Motor neuron (in vitro differentiated cells): ENCODE measurements around the gene PRIM1. TPM values are rescaled to one million over a fixed set of nuclear protein-coding genes. Genes with fewer than 3 reads are reported as not detected.
"Not testable (repeated sequence)": the region's sequence is repeated elsewhere in the genome, so short reads cannot be mapped to it uniquely, and the experiment has no call there.

Source experiments
- ATAC-seq, 8 experiments: fragments of 200-7000 bp; cut with Tn5 transposase; replicated peaks in 6 of 8; 2 replicates each; pipeline ENCODE4 v1.8.0; 2021; ENCODE audit warnings: mild to moderate bottlenecking in 8 of 8, moderate library complexity in 8 of 8
- H3K27ac ChIP-seq, 2 donors: fragments of 250-450 bp; sonication (Bioruptor Pico); 2 replicates each; pipeline ENCODE4 v1.9.0; 2021; ENCODE audit warnings: antibody characterized with exemption in 2 of 2, mild to moderate bottlenecking in 2 of 2, moderate library complexity in 1 of 2
- H3K4me1 ChIP-seq, 2 donors: fragments of 250-450 bp; sonication (Bioruptor Pico); replicated peaks in 1 of 2; 2 replicates each; pipeline ENCODE4 v1.6.1; 2021; ENCODE audit warnings: antibody characterized with exemption in 2 of 2, mild to moderate bottlenecking in 2 of 2, moderate library complexity in 1 of 2
- H3K4me3 ChIP-seq, 5 donors: fragments of 250-450 bp; sonication (Bioruptor Pico); 2 replicates each; pipeline ENCODE4 v1.9.0; 2021; ENCODE audit warnings: antibody characterized with exemption in 5 of 5, mild to moderate bottlenecking in 5 of 5, moderate library complexity in 4 of 5
- WGBS, 10 experiments: fragments of 450-650 bp; shearing (Covaris generic); methylation state at CpG; one replicate each; pipeline ENCODE4 v1.0.0; 2022; 5-methylcytosine and 5-hydroxymethylcytosine counted together
- in situ Hi-C, 9 experiments: fragments of 400-800 bp; cut with MboI; loops; one replicate each; pipeline ENCODE4 v1.15.0; 2021; ENCODE audit warnings: low sequenced_read_pairs in 9 of 9, low pct_unique_long_range_greater_than_20kb in 2 of 9; ENCODE audit not compliant: unreplicated experiment in 9 of 9
- total RNA-seq, 8 experiments: library from RNA; unstranded; fragments of 300-600 nt; gene quantifications; 2 replicates each; pipeline versions ENCODE4 v1.2.3 to v1.2.4, GENCODE V29; 2022

PRIM1 gene
- total RNA-seq, 8 experiments from 2014 or later, result 2.7 to 33.1 (median 18.7) TPM

- WGBS, 10 experiments, result 60 to 100% (median 80%) methylated on average over 1 to 5 of the region's 5 CpGs; no CpG with 5 or more reads in 3 of the 10 experiments
- ATAC-seq, in situ Hi-C loops, H3K4me3 ChIP-seq, H3K4me1 ChIP-seq, H3K27ac ChIP-seq: not testable (repeated sequence)
These were observed 47.6 kb downstream of the PRIM1 start for GRCh38 chr12:56704522-56704921.

- H3K27ac ChIP-seq, result no peak overlapping the region
- peak in 3 of 8 experiments; percentile 73 to 87 (median 81) for ATAC-seq
- in situ Hi-C loops, result no loop called here
- WGBS, 10 experiments, result 0 to 90% (median 49%) methylated on average over 1 to 3 of the region's 3 CpGs; no CpG with 5 or more reads in 2 of the 10 experiments
- no peak overlapping the region for H3K4me3 ChIP-seq
- peaks cover 0 to 5% of the 10 kb centered on the region in 2 donors for H3K4me1 ChIP-seq
These were observed 53.0 kb downstream of the PRIM1 start for GRCh38 chr12:56699020-56699661.

- ATAC-seq, result peak in 3 of 8 experiments; percentile 36 to 72 (median 60)
- Histone ChIP-seq H3K4me3 (no peak overlapping the region), H3K27ac (no peak overlapping the region), H3K4me1 (peaks cover 0 to 5% of the 10 kb centered on the region in 2 donors)
- 22 to 100% (median 86%) methylated on average over 1 to 2 of the region's 2 CpGs for WGBS, 10 experiments
- in situ Hi-C loops, result no loop called here
These were observed 56.6 kb downstream of the PRIM1 start for GRCh38 chr12:56695327-56696101.

DNA sequence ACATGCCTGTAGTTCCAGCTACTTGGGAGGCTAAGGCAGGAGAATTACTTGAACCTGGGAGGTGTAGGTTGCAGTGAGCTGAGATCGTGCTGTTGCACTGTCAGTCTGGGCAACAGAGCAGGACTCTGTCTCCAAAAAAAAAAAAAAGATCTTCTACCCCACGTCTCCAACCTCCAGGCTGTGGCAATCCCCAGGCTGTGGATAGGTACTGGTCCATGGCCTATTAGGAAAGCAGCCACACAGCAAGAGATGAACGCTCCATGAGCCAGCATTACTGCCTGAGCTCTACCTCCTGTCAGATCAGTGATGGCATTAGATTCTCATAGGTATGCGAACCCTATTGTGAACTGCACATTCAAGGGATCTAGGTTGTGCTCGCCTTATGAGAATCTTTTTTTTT lies 58.0 kb downstream of the PRIM1 start:
- in situ Hi-C loops, result no loop called here
- Histone ChIP-seq H3K4me3 (no peak overlapping the region), H3K4me1 (peaks cover 4 to 5% of the 10 kb centered on the region in 2 donors), H3K27ac (no peak overlapping the region)
- WGBS, 10 experiments, result 0 to 100% (median 68%) methylated on average over 1 to 2 of the region's 5 CpGs; no CpG with 5 or more reads in 3 of the 10 experiments
- no peak for ATAC-seq

DNA sequence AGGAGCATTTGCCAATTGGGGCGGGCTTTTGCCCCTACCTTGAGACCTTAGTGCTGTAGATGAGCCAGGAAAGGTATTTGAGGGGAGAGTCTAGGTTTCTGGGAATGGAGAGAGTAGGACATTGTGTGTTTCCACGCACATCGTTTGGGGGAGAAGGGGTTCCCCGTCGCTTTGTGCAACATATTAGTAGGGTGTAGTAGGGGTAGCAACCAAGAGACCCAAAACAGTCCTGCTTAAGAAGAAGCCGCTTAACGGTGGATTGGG lies 63.3 kb downstream of the PRIM1 start:
- in situ Hi-C loops, result no loop called here
- Histone ChIP-seq H3K27ac (peak overlapping the region; percentile 96 to 97), H3K4me3 (peak overlapping the region; percentile 37 to 73 (median 54)), H3K4me1 (peaks cover 11 to 31% of the 10 kb centered on the region in 2 donors)
- no peak for ATAC-seq
- 0 to 23% (median 0%) methylated on average over 1 to 7 of the region's 7 CpGs; no CpG with 5 or more reads in 2 of the 10 experiments for WGBS, 10 experiments

DNA sequence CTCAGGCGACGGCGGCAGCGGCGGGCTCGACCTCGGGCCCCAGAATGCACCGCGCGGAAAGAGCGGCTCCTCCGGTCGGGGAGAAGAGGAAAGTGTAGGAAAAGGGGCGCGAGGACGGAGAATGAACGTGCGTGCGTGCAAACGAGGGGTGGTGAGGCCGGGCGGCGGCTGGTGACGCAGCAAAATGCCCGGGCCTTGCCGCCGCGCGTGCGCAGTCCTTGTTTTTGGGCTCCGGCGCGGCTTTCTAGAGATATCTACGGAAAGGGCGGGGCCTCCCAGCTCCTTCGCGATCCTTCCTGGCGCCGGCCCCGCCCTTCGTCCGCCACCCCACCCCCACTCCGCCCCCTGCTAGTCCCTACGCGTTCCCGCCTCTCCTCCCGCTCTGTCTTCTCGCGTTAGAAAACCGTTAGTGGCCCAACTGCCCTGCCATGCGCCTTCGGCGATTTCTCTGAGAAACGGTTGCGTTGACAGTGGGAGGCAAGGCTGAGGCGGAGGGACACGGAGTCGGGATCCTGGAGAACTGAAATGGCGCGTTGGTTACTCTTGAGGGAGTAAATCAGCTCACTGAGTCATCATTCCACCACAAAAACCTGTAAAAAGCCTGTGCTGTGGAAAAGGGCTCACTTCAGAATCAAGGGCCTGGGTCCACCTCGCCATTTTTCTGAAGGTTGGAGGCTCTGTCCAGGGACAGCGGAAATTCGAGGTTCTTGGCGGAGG lies 63.8 kb downstream of the PRIM1 start, which contains the start of gene PTGES3:
TSS of gene PTGES3 (minus strand) at position 156 of the 717 bp plus-strand sequence. CDS start 285 bp downstream, outside the sequence.
- peak within 1 kb of the TSS; percentile 96 to 97 for H3K27ac ChIP-seq
- peak within 1 kb of the TSS; percentile 56 to 79 (median 73) for H3K4me3 ChIP-seq
- H3K4me1 ChIP-seq, result peaks cover 11 to 31% of the 10 kb centered on the region in 2 donors
- in situ Hi-C loops, result no loop called here
- WGBS, 10 experiments, result 0 to 2% (median 0%) methylated on average over 1 to 12 of the region's 64 CpGs; no CpG with 5 or more reads in 4 of the 10 experiments
- ATAC-seq, result peak; percentile 73 to 92 (median 88)

DNA sequence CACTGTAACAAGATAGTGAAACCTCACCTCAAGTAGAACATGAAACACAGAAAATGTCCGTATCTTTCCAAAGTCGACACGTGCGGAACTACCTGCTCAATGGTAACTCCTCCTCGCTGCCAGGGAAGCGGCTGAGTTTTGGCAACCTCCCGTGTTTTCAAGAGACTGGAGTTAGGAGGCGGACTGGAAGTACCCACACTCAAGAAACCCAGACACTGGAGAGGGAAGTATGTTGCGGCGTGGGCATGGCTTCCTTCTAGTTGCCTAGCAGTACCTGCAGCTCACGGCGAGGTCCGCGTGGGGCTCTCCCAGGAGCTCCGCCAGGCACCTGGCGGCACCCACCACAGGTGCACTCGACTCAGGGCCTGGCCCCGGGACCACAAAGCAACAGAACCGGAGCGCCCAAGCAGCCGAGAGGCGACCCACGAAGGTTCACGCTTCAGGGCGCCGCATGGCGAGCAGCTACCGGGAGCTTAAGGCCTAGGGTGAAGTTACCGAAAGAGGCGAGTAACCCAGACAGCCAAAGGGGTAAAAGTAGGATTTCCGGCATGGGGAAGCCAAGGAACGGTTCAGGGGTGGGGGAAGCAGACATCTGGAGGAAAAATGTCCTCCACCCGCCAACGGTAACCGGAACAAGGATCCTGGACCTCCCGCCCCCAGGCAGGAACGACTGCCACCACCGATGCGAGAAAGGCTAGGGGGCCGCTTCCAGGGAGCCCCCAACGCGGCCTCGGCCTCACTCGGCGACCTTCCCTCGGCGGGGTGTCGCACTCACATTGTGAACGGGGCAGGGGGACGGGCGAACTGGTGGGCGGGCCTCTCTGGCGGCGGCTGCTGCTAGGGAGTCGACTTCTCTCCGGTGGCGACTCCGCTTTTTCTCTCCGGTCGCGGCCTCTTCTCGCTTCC lies 64.6 kb downstream of the PRIM1 start:
- Histone ChIP-seq H3K4me3 (peak overlapping the region; percentile 56 to 79 (median 73)), H3K27ac (peak overlapping the region; percentile 91 to 96), H3K4me1 (peaks cover 14 to 31% of the 10 kb centered on the region in 2 donors)
- ATAC-seq, result peak; percentile 0 to 29 (median 4)
- in situ Hi-C loops, result no loop called here
- WGBS, 10 experiments, result 0 to 1% (median 0%) methylated on average over 4 to 14 of the region's 62 CpGs; no CpG with 5 or more reads in 4 of the 10 experiments

DNA sequence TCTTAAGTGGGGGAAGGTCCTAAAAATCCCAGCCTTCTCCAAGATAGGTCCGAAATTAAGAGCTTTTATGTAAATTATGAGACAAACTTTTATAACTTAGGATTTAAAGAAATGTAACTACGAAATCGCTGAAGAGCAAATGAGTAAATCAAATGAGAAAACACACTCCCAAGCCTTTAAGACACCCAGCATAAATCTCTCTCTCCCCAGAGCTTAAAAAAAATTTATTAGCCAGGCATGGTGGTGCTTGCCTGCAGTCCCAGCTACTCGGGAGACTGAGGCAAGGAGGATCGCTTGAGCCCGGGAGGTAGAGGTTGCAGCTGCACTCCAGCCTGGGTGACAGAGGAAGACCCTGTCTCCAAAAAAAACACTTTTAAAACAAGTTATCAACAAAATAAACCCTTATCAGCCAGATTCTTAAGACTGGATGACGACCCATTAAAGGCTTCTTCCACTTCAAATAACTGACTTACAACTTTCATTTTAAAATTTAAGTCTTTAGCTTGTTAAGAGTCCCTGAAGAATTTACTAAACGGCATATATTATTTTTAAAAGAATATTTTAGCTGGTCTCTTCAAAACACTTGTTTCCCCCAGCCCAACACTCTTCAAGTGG lies 67.3 kb downstream of the PRIM1 start:
- in situ Hi-C loops, result no loop called here
- H3K4me1 ChIP-seq, result peaks cover 14 to 31% of the 10 kb centered on the region in 2 donors
- 2 to 72% (median 49%) methylated on average over 2 to 8 of the region's 8 CpGs for WGBS, 10 experiments
- ATAC-seq, result no peak
- peak overlapping the region; percentile 1 to 79 (median 9) for H3K4me3 ChIP-seq
- no peak overlapping the region for H3K27ac ChIP-seq

GRCh38 chr12:56682323-56682722 lies 69.8 kb downstream of the PRIM1 start:
- no peak for ATAC-seq
- H3K4me1 ChIP-seq, result peaks cover 9 to 26% of the 10 kb centered on the region in 2 donors
- H3K27ac ChIP-seq, result no peak overlapping the region
- in situ Hi-C loops, result no loop called here
- H3K4me3 ChIP-seq, result no peak overlapping the region
- 65 to 100% (median 94%) methylated on average over 1 to 4 of the region's 6 CpGs; no CpG with 5 or more reads in 5 of the 10 experiments for WGBS, 10 experiments
